ENCODE data around the gene CERS1. TPM values are rescaled to one million over a fixed set of nuclear protein-coding genes. Genes with fewer than 3 reads are reported as not detected.

The CERS1 gene
- total and polyA plus RNA-seq, 8 donors = 0.37 to 4.8 (median 0.61) TPM; not detected in 3

DNA sequence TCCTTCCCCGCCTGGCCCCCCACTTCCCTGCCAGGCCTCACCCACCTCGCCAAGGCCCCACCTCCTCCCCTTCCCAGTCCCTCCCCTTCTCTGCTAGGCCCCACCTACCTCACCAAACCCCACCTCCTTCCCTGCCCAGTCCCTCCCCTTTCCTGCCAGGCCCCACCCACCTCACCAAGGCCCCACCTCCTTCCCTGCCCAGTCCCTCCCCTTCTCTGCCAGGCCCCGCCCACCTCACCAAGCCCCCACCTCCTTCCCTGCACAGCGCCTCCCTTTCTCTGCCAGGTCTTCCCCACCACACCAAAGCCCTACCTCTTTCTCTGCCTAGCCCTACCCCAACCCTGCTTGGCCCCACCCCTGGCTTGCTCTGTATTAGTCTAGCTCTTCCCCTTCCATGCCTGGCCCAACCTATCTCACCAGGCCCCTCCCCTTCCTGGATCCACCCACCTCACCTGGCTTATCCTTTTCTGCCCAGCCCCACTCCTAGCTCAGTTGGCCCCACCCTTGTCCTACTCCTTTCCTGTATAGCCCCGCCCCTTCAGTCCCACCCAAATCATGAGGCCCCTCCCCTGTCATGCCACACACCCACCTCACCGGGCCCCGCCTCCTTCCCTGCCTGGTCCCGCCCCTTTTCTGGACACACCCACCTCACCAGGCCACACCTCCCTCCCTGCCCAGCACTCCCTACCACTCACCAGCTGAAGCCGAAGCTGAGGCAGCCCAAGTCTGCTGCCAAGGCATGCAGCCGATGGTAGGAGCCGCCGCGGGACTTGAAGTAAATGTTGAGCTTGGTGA lies 16.2 kb downstream of the CERS1 start:
- Histone ChIP-seq H3K9me3 (peaks cover 0 to 7% (median 0%) of the 10 kb centered on the region in 4 donors), H3K4me3 (no peak overlapping the region), H3K27ac (no peak overlapping the region), H3K4me1 (peaks cover 0 to 4% (median 0%) of the 10 kb centered on the region in 4 donors), H3K27me3 (no peaks in the 10 kb centered on the region), H3K36me3 (peaks cover 0 to 9% (median 1%) of the 10 kb centered on the region in 4 donors)
- intact Hi-C loops (cut with DNase I; ENCODE audit: low total_unique reads) = no loop called here
- peak; percentile 71 for DNase-seq
- TF ChIP-seq POLR2AphosphoS5 (IDR thresholded peaks at IDR 0.05) (no peak), EP300 (IDR thresholded peaks at IDR 0.05) (no peak), CTCF (IDR thresholded peaks at IDR 0.05) (no peak)
- WGBS, 5 donors = 53 to 67% (median 64%) methylated on average over 12 to 13 of the region's 13 CpGs

- no peaks in the 10 kb centered on the region for H3K27me3 ChIP-seq
- DNase-seq = no peak
- H3K27ac ChIP-seq = no peak overlapping the region
- peaks cover 0 to 9% (median 1%) of the 10 kb centered on the region in 4 donors for H3K36me3 ChIP-seq
- intact Hi-C loops (cut with DNase I; ENCODE audit: low total_unique reads) = no loop called here
- peaks cover 0 to 4% (median 0%) of the 10 kb centered on the region in 4 donors for H3K4me1 ChIP-seq
- TF ChIP-seq POLR2A (IDR thresholded peaks at IDR 0.05) = no peak
- no peak for TF ChIP-seq POLR2AphosphoS5 (IDR thresholded peaks at IDR 0.05)
- TF ChIP-seq EP300 (IDR thresholded peaks at IDR 0.05) = no peak
- TF ChIP-seq CTCF (IDR thresholded peaks at IDR 0.05) = no peak
- H3K9me3 ChIP-seq = peaks cover 0 to 7% (median 0%) of the 10 kb centered on the region in 4 donors
- WGBS, 5 donors = 85 to 90% (median 86%) methylated on average over 21 to 34 of the region's 34 CpGs
- no peak overlapping the region for H3K4me3 ChIP-seq
Observed at GRCh38 chr19:18878858-18879578, 16.9 kb downstream of the CERS1 start.

DNA sequence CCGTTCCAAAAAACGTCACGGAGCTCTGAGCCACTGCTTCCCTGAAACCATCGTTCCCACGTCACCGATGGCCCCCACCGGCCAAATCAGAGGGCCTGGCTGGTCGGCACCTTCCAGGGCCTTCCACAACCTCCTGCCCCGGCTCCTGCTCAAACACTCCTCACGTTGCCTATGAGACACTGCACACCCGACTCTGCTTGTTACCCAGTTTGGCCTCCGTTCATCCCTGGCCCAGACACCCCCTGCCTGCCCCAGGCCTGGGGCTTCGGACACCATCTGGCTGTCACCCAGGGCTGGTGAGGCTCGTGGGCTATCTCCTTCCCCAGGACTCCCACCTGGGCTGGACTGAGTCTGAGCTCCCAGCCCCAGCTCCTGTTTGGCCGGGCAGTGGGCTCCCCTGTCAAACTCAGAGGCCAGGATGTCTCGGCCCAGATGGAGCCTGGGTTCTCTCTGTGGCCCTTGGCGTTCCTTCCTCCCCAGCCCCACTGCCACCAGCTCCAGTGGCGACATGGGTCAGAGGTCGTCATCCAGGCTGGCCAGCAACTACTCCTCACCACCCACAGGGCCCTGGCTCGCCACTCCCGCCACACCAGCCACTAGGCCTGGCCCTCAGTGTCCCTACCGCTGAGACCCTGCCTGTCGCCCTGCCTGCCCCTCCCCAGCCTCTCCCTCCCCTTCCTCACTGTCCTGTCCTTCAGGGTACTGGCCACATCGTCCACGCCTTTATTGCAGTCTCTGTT lies 17.7 kb downstream of the CERS1 start:
- intact Hi-C loops (cut with DNase I; ENCODE audit: low total_unique reads) = no loop called here
- no peak for TF ChIP-seq POLR2A (IDR thresholded peaks at IDR 0.05)
- TF ChIP-seq POLR2AphosphoS5 (IDR thresholded peaks at IDR 0.05) = no peak
- no peak for TF ChIP-seq CTCF (IDR thresholded peaks at IDR 0.05)
- no peak for TF ChIP-seq EP300 (IDR thresholded peaks at IDR 0.05)
- H3K36me3 ChIP-seq = peaks cover 0 to 9% (median 1%) of the 10 kb centered on the region in 4 donors
- no peaks in the 10 kb centered on the region for H3K4me1 ChIP-seq
- peaks cover 0 to 7% (median 0%) of the 10 kb centered on the region in 4 donors for H3K9me3 ChIP-seq
- H3K27me3 ChIP-seq = no peaks in the 10 kb centered on the region
- no peak for DNase-seq
- 79 to 89% (median 86%) methylated on average over 22 to 25 of the region's 25 CpGs for WGBS, 5 donors
- no peak overlapping the region for H3K4me3 ChIP-seq
- no peak overlapping the region for H3K27ac ChIP-seq

DNA sequence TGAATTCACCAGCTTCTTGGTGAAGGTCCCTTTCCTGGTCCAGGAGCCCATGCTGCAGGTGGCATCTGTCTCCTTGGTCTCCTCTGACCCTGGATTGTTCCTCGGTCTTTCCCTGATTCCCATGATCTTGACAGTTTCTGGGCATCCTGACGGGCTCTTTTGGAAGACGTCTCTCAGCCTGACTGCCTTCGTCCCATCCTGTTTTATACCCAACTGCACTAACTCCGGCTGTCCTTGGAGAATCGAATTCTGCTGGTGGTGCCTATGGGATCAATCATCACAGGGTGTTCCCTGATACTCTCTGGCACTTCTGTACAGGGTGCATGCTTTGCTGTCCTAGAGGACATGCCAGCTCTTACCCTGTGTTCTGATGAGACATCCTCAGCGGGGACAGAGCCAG lies 19.1 kb downstream of the CERS1 start:
- Histone ChIP-seq H3K27me3 (no peaks in the 10 kb centered on the region), H3K4me3 (no peak overlapping the region), H3K27ac (no peak overlapping the region), H3K4me1 (no peaks in the 10 kb centered on the region), H3K9me3 (peaks cover 0 to 7% (median 0%) of the 10 kb centered on the region in 4 donors), H3K36me3 (peaks cover 0 to 9% (median 1%) of the 10 kb centered on the region in 4 donors)
- 96 to 98% (median 96%) methylated on average over 7 of the region's 7 CpGs for WGBS, 5 donors
- DNase-seq = no peak
- TF ChIP-seq POLR2AphosphoS5 (IDR thresholded peaks at IDR 0.05) (no peak), EP300 (IDR thresholded peaks at IDR 0.05) (no peak), CTCF (IDR thresholded peaks at IDR 0.05) (no peak), POLR2A (IDR thresholded peaks at IDR 0.05) (no peak)
- intact Hi-C loops (cut with DNase I; ENCODE audit: low total_unique reads) = no loop called here
